ENCODE results near the gene CIB4.
"Not testable (repeated sequence)": the region's sequence is repeated elsewhere in the genome, so short reads cannot be mapped to it uniquely, and the experiment has no call there.

Gene CIB4

GRCh38 chr2:26580151-26580550, 61.0 kb downstream of the CIB4 start:
- no peak for DNase-seq

GRCh38 chr2:26579723-26580040, 61.5 kb downstream of the CIB4 start:
- no peak for DNase-seq

- no peak for DNase-seq
These were observed 62.0 kb downstream of the CIB4 start for GRCh38 chr2:26579025-26579722.

- DNase-seq, result no peak
These were observed 62.6 kb downstream of the CIB4 start for GRCh38 chr2:26578581-26578980.

GRCh38 chr2:26578113-26578458, 63.1 kb downstream of the CIB4 start:
- DNase-seq, result no peak

GRCh38 chr2:26577442-26578112, 63.6 kb downstream of the CIB4 start:
- DNase-seq, result peak; percentile 40

- DNase-seq, result no peak
These were observed 64.4 kb downstream of the CIB4 start for GRCh38 chr2:26576565-26577441.

- DNase-seq, result no peak
These were observed 65.2 kb downstream of the CIB4 start for GRCh38 chr2:26575836-26576564.

- DNase-seq, result no peak
These were observed 66.1 kb downstream of the CIB4 start for GRCh38 chr2:26574900-26575560.

GRCh38 chr2:26574066-26574899, 66.9 kb downstream of the CIB4 start:
- DNase-seq, result no peak

- DNase-seq, result no peak
These were observed 67.8 kb downstream of the CIB4 start for GRCh38 chr2:26573241-26573925.

GRCh38 chr2:26572591-26572990, 68.6 kb downstream of the CIB4 start:
- no peak for DNase-seq

- no peak for DNase-seq
These were observed 69.8 kb downstream of the CIB4 start for GRCh38 chr2:26571316-26571715.

- no peak for DNase-seq
These were observed 71.1 kb downstream of the CIB4 start for GRCh38 chr2:26570083-26570430.

- no peak for DNase-seq
These were observed 71.7 kb downstream of the CIB4 start for GRCh38 chr2:26569216-26570082.

GRCh38 chr2:26568076-26568890, 72.9 kb downstream of the CIB4 start:
- no peak for DNase-seq

- DNase-seq, result no peak
These were observed 73.6 kb downstream of the CIB4 start for GRCh38 chr2:26567534-26567933.

GRCh38 chr2:26566731-26567130, 74.4 kb downstream of the CIB4 start:
- not testable (repeated sequence) for DNase-seq

GRCh38 chr2:26566081-26566375, 75.1 kb downstream of the CIB4 start:
- DNase-seq, result no peak
